Neuron (in vitro differentiated cells): ENCODE data around the gene DEPDC5.

ENCODE experiments used
- H2AFZ ChIP-seq: one replicate; pipeline ENCODE4 v1.6.1; 2013; ENCODE audit warnings: low read depth, mild to moderate bottlenecking, inconsistent platforms, low read length, moderate library complexity
- H3K27me3 ChIP-seq: one replicate; pipeline ENCODE4 v1.6.1; 2013; ENCODE audit warnings: low read length; ENCODE audit not compliant: insufficient read depth
- H3K36me3 ChIP-seq: one replicate; pipeline ENCODE4 v1.6.1; 2013; ENCODE audit warnings: low read length; ENCODE audit not compliant: insufficient read depth
- H3K4me1 ChIP-seq: one replicate; pipeline ENCODE4 v1.6.1; 2013; ENCODE audit warnings: low read length; ENCODE audit not compliant: insufficient read depth
- H3K4me3 ChIP-seq: 2 replicates; pipeline ENCODE4 v1.5.1; 2013; ENCODE audit warnings: mild to moderate bottlenecking, low read length, moderate library complexity
- H3K9me3 ChIP-seq: one replicate; pipeline ENCODE4 v1.6.1; 2013; ENCODE audit warnings: low read length

The DEPDC5 gene

DNA sequence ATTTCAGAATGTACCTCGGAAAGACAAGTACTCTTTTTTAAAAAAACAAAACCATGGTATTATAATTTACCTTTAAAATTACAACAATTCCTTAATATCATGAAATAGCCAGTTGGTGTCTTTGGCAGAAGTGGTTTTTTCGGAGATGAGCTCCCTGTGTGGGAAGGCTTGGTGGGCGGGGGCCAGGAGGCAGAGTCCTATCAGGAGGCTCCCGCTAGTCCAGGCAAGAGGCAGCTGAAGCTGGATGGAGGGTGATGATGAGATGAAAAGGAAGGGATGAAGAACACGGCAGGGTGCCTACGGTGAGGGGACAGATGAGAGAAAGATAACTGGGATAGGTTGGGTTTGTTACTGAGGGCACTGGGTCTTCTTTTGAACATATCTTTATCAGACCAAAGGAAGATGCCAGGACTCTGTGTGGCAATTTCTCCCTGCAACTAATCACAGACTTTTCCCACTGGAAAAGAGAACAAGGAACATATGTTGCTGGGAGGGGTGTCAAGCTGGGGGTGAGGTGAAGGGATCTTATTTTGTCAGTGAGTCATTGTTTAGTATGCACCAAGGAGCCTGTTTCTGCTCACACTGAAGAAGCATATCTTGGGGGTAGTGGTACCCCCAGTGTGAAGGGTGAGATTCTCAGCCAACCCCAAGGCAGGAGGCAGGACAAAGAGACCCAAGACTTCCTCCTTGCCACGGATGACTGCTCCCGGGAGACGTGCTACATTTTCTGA lies 99.0 kb downstream of the DEPDC5 start:
- Histone ChIP-seq H2AFZ (no peak overlapping the region), H3K9me3 (no peaks in the 10 kb centered on the region), H3K4me3 (no peak overlapping the region), H3K36me3 (peaks cover 51% of the 10 kb centered on the region), H3K27me3 (no peaks in the 10 kb centered on the region), H3K4me1 (no peaks in the 10 kb centered on the region)

DNA sequence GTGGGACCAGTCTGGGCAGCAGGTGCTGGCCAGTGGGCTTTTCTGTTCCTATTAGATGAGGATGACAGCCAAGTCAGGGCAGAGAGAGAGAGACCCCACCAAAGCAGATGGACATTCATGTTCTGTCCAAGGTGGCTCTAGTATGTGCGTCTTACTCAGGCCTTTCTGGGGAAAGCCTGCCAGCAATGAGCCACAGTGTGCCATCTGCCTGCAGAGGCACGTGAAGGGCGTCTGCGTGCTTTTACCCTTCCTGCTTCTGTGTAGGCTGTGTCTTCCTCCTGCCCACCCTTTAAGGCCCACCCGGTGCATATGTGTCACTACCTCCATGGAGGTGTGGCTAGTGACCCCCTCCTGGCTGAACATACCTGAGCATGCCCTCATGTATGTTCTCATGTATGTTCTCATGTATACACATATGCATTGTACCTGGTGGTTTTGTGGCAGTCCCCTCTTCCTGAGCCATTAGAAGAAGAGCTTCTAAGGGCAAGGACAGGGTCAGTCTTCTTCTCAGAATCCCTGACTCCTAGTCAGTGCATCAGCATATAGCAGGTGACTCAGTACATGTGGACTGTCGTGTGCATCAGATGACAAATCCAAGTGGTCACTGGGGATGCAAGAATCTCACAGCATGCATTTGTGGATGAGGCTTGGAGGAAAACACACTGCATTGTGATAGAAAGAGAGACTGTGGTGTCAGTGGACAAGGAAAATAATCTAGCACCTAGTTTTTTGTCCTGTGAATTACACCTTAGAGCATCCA lies 100.1 kb downstream of the DEPDC5 start:
- H3K9me3 ChIP-seq, result no peaks in the 10 kb centered on the region
- no peaks in the 10 kb centered on the region for H3K4me1 ChIP-seq
- H3K27me3 ChIP-seq, result no peaks in the 10 kb centered on the region
- no peak overlapping the region for H3K4me3 ChIP-seq
- peaks cover 44% of the 10 kb centered on the region for H3K36me3 ChIP-seq
- no peak overlapping the region for H2AFZ ChIP-seq

DNA sequence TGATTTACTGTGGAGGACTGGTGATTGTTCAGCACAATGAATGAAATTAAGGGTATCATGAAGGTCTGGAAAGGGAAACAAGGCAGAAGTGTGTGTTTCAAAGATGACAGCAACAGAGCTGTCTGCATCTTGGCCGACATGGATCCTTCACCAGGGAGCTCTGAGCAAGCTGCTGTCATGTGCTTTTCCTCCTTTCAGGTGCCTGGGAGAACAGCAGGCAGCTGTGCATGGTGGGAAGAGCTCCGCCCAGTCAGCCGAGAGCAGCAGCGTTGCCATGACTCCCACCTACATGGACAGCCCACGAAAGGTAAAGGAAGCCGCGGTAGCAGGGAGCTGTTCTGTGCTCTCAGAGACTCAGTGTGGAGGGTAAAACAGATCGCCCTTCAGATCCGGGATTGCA lies 103.4 kb downstream of the DEPDC5 start:
- no peaks in the 10 kb centered on the region for H3K9me3 ChIP-seq
- H2AFZ ChIP-seq, result no peak overlapping the region
- no peak overlapping the region for H3K4me3 ChIP-seq
- H3K4me1 ChIP-seq, result no peaks in the 10 kb centered on the region
- H3K36me3 ChIP-seq, result peaks cover 46% of the 10 kb centered on the region
- H3K27me3 ChIP-seq, result no peaks in the 10 kb centered on the region

DNA sequence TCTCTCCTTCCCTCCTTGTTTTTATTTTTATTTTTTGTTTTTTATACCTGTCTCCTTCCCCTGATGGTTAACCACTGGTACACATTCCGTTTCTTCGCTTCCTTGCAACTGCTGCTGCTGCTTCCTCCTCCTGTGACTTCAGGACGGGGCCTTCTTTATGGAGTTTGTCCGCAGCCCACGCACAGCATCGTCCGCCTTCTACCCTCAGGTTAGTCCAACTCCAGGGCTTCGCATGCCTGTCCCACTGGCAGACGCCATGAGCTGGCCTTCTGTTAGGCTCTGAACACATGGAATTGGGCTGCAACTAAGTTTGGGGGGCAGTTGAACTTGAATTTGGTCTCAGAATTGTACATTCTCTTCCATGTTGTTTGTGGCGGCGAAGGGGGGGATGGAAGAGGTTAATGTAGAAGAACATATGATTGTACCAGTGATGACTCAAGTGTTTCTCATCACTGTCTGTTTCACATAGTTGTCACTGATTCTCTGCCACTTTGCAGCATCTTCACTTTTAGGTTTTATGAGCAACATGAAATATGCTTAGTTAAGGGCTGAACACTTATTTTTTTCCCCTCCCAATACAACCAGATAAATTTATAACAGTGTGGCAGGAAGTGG lies 107.5 kb downstream of the DEPDC5 start:
- Histone ChIP-seq H3K27me3 (no peaks in the 10 kb centered on the region), H2AFZ (no peak overlapping the region), H3K9me3 (no peaks in the 10 kb centered on the region), H3K4me3 (no peak overlapping the region), H3K36me3 (peaks cover 45% of the 10 kb centered on the region), H3K4me1 (no peaks in the 10 kb centered on the region)

DNA sequence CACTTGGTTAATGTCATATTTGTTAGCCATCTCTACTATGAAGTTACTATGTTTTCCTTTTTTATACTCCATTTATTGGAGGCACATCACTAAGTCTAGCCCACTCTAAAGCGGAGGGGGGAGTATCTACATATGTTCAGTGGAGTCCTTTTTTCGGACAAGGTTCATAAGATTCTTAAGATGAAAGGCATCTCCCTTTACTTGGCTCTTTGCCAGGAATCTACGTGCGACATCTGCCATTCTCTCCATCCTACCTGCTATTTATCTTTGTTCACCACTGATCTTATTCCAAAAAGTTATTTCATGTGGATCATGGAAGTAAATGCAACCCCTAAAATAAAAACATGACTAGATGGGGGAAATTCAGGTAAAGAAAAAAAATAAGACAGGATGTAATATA lies 113.1 kb downstream of the DEPDC5 start:
- no peaks in the 10 kb centered on the region for H3K4me1 ChIP-seq
- H3K36me3 ChIP-seq, result peaks cover 41% of the 10 kb centered on the region
- no peak overlapping the region for H3K4me3 ChIP-seq
- H3K9me3 ChIP-seq, result no peaks in the 10 kb centered on the region
- H2AFZ ChIP-seq, result no peak overlapping the region
- H3K27me3 ChIP-seq, result no peaks in the 10 kb centered on the region

DNA sequence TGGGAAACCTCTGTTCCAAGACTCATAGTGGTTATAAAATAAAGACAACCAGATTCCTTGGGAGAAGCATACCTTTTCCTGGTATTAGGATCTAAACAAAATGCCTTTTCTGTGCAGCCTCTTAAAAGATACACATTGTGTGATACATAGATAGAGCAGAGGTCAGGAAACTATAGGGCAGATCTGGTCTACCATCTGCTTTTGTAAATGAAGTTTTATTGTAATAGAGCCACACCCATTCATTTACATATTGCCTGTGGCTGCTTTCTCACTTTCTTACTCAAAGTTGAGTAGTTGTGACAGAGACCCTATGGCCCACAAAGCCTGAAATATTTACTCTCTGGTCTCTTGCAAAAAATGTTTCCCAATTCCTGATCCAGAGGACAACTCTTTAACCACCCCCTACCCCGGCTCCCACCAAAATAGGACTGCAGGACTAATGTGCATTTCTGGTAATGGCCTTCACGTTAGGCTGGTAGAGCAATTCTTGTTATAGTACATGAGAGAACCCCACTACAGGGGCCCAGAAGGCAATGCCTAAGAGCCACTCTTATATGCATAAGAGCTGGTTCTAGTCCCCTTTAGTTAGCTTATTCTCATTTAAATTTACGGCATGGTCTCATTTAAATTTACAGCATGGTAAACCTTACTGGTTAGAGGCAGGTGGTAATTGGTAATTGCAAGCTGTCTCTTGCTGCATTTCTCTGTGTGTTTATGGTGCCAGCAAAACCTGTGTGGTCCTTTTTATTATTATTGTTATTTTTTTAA lies 113.8 kb downstream of the DEPDC5 start:
- Histone ChIP-seq H3K4me3 (no peak overlapping the region), H3K4me1 (no peaks in the 10 kb centered on the region), H3K36me3 (peaks cover 45% of the 10 kb centered on the region), H3K27me3 (no peaks in the 10 kb centered on the region), H2AFZ (no peak overlapping the region), H3K9me3 (no peaks in the 10 kb centered on the region)

DNA sequence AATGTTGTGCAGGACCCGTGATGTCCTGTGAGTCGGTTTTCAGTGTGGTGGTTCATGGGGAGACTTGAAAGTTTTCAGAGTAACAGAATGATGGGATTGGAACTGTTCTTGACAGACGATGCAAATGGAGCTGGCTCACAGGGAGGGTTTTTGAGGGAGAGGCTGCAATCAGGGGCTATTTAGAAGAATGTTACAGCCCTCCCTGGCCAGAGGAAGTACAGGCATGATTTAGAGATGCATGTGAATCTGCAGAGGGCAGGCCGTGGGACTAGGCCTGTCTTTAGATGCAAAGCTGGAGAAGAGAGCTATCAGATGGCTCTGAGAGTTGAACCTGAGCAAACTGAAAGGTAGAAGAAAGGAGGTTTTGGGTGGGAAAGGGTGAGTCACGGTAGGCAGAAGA lies 115.9 kb downstream of the DEPDC5 start:
- Histone ChIP-seq H2AFZ (no peak overlapping the region), H3K4me3 (no peak overlapping the region), H3K4me1 (no peaks in the 10 kb centered on the region), H3K36me3 (peaks cover 54% of the 10 kb centered on the region), H3K9me3 (no peaks in the 10 kb centered on the region), H3K27me3 (no peaks in the 10 kb centered on the region)

DNA sequence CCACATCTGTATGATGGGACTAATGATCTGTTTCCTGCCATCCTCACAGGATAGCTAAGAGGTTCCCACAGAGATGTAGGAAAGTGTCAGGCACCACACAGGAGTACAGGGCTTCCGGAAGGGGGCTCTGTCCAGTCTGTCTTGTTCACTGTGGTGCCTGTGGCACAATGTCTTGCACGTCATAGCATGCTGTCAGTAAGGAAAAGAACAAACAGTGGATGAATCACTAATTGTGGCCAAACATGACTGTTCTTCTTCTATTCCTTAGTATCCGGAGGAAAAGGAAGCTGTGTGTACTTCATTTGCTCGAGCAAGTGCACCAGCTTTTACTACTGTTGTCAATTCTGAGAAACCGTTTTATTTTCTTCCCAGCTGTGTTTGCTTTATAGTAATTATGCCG lies 117.1 kb downstream of the DEPDC5 start:
- Histone ChIP-seq H3K9me3 (no peaks in the 10 kb centered on the region), H3K4me1 (no peaks in the 10 kb centered on the region), H3K4me3 (no peak overlapping the region), H3K36me3 (peaks cover 52% of the 10 kb centered on the region), H2AFZ (no peak overlapping the region), H3K27me3 (no peaks in the 10 kb centered on the region)

DNA sequence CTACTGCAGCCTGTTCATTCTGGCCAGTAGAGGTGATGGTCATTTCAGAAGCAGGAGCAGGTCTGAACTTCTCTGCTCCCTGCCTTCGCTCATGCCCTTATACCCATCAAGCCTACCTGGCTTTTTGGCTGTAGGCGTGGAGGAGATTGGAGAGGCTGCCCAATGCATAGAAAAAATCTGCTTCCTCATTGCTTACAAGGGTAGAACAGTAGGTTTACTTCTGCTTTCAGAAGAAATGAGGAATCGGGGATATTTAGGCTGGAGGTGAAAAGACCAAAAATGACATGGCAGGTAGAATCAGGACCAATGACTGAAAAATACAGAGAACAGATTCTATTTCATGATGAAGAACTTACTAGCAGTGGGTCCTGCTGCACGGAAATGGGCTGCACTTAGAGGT lies 117.7 kb downstream of the DEPDC5 start:
- no peaks in the 10 kb centered on the region for H3K27me3 ChIP-seq
- H3K9me3 ChIP-seq, result no peaks in the 10 kb centered on the region

DNA sequence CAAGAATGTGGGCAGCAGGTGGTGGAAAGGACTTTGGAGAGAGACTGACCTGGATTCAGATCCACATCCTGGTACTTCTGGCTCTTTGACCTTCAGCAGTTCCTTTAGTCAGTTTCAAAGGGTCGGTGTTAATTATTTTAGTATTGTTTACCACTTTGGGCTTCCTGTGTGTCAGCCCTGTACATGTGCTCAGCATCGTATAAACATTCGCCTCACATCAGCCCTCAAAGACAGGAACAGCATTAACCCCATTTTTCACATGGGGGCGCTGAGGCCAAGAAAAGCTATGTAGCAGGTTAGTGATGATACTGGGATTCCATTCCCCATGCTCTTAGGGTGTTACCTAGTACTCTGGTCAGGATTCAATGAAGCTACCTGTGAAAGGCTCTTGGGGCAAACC lies 118.4 kb downstream of the DEPDC5 start:
- no peaks in the 10 kb centered on the region for H3K27me3 ChIP-seq
- no peak overlapping the region for H3K4me3 ChIP-seq
- H3K9me3 ChIP-seq, result no peaks in the 10 kb centered on the region
- H2AFZ ChIP-seq, result no peak overlapping the region
- peaks cover 55% of the 10 kb centered on the region for H3K36me3 ChIP-seq
- H3K4me1 ChIP-seq, result no peaks in the 10 kb centered on the region

More for the DNA sequence above, 117.7 kb downstream of the DEPDC5 start:
- Histone ChIP-seq H3K4me1 (no peaks in the 10 kb centered on the region), H3K36me3 (peaks cover 55% of the 10 kb centered on the region), H3K4me3 (no peak overlapping the region), H2AFZ (no peak overlapping the region)

DNA sequence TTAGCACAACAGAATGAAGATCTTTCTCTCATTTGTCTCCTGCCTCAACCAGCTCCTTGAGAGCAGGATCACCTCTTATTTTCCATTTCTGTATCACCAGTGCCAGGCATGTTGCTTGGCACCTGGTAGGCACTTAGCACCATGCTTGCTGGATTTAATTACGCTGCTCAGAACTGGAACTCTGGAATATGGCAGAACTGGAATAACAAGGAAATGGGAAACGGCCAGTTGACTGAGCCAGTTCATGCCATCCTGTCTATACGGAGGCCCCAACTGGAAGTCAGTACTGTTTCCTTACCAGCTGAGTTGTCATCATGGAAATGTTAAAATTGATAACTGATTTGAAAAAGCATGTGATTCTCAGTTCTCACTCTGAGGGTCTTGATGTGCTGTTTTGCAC lies 121.0 kb downstream of the DEPDC5 start:
- H3K27me3 ChIP-seq, result no peaks in the 10 kb centered on the region

DNA sequence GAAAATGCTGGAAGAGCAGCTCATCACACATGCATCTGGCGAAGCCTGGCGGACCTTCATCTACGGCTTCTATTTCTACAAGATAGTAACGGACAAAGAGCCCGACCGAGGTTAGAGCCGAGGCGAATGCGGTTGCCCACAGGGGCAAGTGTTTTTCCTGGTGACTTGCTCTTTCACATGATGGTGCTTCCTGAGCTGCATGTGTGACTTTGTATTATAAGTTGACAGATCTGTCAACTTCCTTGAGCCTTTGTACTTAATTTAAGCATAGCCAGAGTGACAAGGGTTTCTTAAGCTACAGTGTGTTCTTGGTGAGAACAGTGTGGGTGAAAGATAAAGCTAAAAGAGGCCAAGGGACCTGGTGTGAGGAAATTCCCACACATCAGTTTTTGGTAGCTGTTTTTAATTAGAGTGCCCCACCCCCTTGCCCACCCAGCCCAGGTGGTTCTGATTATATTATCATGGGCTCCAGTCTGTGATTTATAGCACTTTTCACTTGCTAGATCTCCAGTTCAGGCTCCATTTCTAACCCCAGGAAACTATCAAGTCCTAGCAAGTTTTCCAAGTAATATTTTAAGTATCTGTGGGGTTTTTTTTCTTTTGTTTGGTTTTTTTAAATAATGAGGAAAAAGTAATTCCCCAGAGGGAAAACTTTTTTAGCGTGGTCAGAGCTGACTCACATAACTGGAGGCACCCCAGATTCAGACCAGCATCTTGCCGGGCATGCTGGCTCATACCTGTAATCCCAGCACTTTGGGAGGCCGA lies 122.5 kb downstream of the DEPDC5 start:
- Histone ChIP-seq H3K36me3 (peaks cover 52% of the 10 kb centered on the region), H3K4me3 (no peak overlapping the region), H3K9me3 (no peaks in the 10 kb centered on the region), H3K27me3 (no peaks in the 10 kb centered on the region), H2AFZ (no peak overlapping the region), H3K4me1 (no peaks in the 10 kb centered on the region)

More for the DNA sequence above, 121.0 kb downstream of the DEPDC5 start:
- Histone ChIP-seq H2AFZ (no peak overlapping the region), H3K4me1 (no peaks in the 10 kb centered on the region), H3K36me3 (peaks cover 59% of the 10 kb centered on the region), H3K9me3 (no peaks in the 10 kb centered on the region), H3K4me3 (no peak overlapping the region)
